Measurements from ENCODE around the gene MAIP1. TPM values are rescaled to one million over a fixed set of nuclear protein-coding genes. Genes with fewer than 3 reads are reported as not detected.

The MAIP1 gene
- total and polyA plus RNA-seq, 2 of the 4 experiments (the other 2 are of a cell fraction), result 14.2 to 16.8 TPM

DNA sequence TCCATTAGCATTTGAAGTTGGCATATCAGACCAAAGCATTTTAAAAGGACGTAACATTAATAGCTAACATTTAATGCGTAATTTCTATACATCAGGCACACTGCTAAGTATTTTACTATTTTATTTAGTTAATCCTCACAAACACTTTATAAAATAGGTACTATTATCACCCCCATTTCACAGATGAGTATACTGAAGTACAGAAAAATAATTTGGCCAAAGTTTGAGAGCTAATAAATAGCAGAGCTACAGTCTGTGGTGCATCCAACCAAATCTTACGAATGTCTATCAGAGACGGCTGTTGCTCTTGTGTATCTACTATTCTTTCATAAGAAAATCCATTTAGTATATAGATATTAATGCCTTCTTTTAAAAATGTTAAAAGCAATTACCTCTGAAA is 12.0 kb upstream of the MAIP1 start:
- Histone ChIP-seq H3K4me3 (ENCODE audit: insufficient read depth, low read depth, low read length) (no peak overlapping the region), H4K5ac (ENCODE audit: low read depth, low read length) (no peak overlapping the region), H4K20me1 (ENCODE audit: insufficient read depth, low read length) (0 out of 2 replicates have a peak, but pooled peaks cover 2% of the 10 kb centered on the region), H2BK5ac (ENCODE audit: low read depth, low read length, poor library complexity, severe bottlenecking) (no peak overlapping the region), H3K4me1 (ENCODE audit: control insufficient read depth, insufficient read depth, low read length) (peaks cover 4% of the 10 kb centered on the region; the same call in 1 of the 2 replicates), H3K27me3 (ENCODE audit: control insufficient read depth, insufficient read depth, low read length) (no peaks in the 10 kb centered on the region), H4K8ac (ENCODE audit: low read depth in 2 of 2, low read length in 2 of 2) (no peak overlapping the region), H3K9me3 (ENCODE audit: control insufficient read depth, insufficient read depth, low read length) (no peaks in the 10 kb centered on the region), H3K56ac (ENCODE audit: extremely low read depth, insufficient read depth, low read length) (no peak overlapping the region), H2AK9ac (replicated peaks; ENCODE audit: low read depth, low read length, poor library complexity) (no peak overlapping the region), H3K9ac (ENCODE audit: low read depth, low read length) (no peak overlapping the region), H3K14ac (replicated peaks; ENCODE audit: low read depth, low read length) (no peak overlapping the region), H3K79me1 (ENCODE audit: low read depth in 1 of 2, low read length in 2 of 2) (peaks cover 13 to 30% of the 10 kb centered on the region in 2 experiments), H2AFZ (replicated peaks; ENCODE audit: low read length, poor library complexity) (no peak overlapping the region), H3K9me1 (ENCODE audit: insufficient read depth, low read length) (peaks cover 4% of the 10 kb centered on the region; the same call in 1 of the 2 replicates), H3K4me2 (ENCODE audit: low read depth, low read length) (no peak overlapping the region), H3K27ac (ENCODE audit: insufficient read depth, low read length) (no peak overlapping the region), H3K18ac (ENCODE audit: low read depth, low read length) (no peak overlapping the region), H3K36me3 (ENCODE audit: control insufficient read depth, insufficient read depth, low read length) (peaks cover 13% of the 10 kb centered on the region), H3K23ac (ENCODE audit: low read depth, low read length) (no peak overlapping the region), H2BK120ac (ENCODE audit: low read depth, low read length) (no peak overlapping the region), H4K91ac (ENCODE audit: insufficient read depth, low read depth, low read length) (no peak overlapping the region), H2BK20ac (ENCODE audit: low read depth, low read length) (no peak overlapping the region), H2BK15ac (ENCODE audit: low read depth, low read length) (no peak overlapping the region), H3K4ac (ENCODE audit: low read depth, low read length) (no peak overlapping the region), H2AK5ac (ENCODE audit: low read depth, low read length) (no peak overlapping the region)
- TF ChIP-seq NFE2L2 (IDR thresholded peaks at IDR 0.05; ENCODE audit: low read depth, low read length) (no peak), MXI1 (IDR thresholded peaks at IDR 0.05; ENCODE audit: borderline replicate concordance, low read depth, low read length) (no peak), BHLHE40 (IDR thresholded peaks at IDR 0.05; ENCODE audit: low read depth, low read length) (no peak), RAD21 (IDR thresholded peaks at IDR 0.05; ENCODE audit: low read length) (no peak), FOS (IDR thresholded peaks at IDR 0.05; ENCODE audit: low read depth, low read length) (no peak), RCOR1 (IDR thresholded peaks at IDR 0.05; ENCODE audit: insufficient replicate concordance, low read length) (no peak), CEBPB (IDR thresholded peaks at IDR 0.05; ENCODE audit: low read depth, low read length) (no peak), RFX5 (IDR thresholded peaks at IDR 0.05; ENCODE audit: low read depth, low read length) (no peak), CHD1 (IDR thresholded peaks at IDR 0.05; ENCODE audit: low read depth, low read length) (no peak), POLR2A (IDR thresholded peaks at IDR 0.05; ENCODE audit: low read depth, low read length) (no peak), MAZ (IDR thresholded peaks at IDR 0.05; ENCODE audit: borderline replicate concordance, low read depth, low read length) (no peak)
- TF ChIP-seq, protein P1, sequence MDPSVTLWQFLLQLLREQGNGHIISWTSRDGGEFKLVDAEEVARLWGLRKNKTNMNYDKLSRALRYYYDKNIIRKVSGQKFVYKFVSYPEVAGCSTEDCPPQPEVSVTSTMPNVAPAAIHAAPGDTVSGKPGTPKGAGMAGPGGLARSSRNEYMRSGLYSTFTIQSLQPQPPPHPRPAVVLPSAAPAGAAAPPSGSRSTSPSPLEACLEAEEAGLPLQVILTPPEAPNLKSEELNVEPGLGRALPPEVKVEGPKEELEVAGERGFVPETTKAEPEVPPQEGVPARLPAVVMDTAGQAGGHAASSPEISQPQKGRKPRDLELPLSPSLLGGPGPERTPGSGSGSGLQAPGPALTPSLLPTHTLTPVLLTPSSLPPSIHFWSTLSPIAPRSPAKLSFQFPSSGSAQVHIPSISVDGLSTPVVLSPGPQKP (IDR thresholded peaks at IDR 0.05; ENCODE audit: borderline replicate concordance, low read depth, low read length), result no peak
- TF ChIP-seq, protein P2, sequence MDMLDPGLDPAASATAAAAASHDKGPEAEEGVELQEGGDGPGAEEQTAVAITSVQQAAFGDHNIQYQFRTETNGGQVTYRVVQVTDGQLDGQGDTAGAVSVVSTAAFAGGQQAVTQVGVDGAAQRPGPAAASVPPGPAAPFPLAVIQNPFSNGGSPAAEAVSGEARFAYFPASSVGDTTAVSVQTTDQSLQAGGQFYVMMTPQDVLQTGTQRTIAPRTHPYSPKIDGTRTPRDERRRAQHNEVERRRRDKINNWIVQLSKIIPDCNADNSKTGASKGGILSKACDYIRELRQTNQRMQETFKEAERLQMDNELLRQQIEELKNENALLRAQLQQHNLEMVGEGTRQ (IDR thresholded peaks at IDR 0.05; ENCODE audit: low read depth, low read length), result no peak
- TF ChIP-seq, protein P3, sequence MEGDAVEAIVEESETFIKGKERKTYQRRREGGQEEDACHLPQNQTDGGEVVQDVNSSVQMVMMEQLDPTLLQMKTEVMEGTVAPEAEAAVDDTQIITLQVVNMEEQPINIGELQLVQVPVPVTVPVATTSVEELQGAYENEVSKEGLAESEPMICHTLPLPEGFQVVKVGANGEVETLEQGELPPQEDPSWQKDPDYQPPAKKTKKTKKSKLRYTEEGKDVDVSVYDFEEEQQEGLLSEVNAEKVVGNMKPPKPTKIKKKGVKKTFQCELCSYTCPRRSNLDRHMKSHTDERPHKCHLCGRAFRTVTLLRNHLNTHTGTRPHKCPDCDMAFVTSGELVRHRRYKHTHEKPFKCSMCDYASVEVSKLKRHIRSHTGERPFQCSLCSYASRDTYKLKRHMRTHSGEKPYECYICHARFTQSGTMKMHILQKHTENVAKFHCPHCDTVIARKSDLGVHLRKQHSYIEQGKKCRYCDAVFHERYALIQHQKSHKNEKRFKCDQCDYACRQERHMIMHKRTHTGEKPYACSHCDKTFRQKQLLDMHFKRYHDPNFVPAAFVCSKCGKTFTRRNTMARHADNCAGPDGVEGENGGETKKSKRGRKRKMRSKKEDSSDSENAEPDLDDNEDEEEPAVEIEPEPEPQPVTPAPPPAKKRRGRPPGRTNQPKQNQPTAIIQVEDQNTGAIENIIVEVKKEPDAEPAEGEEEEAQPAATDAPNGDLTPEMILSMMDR (conservative IDR thresholded peaks at IDR 0.05; ENCODE audit: low read depth, low read length), result no peak
- intact Hi-C loops (cut with micrococcal nuclease) (loop anchor here (5.0 kb wide), 1 partner anchor 81 kb away; no protein-coding TSS in a partner anchor), dilution Hi-C loops (cut with HindIII; ENCODE audit: low sequenced_read_pairs, unreplicated experiment) (no loop called here), in situ Hi-C loops (cut with MboI; ENCODE audit: low sequenced_read_pairs) (no loop called here)
- ChIA-PET CTCF (no interaction called here), POLR2A (ENCODE audit: unreplicated experiment) (no interaction called here)
- WGBS, 2 experiments (ENCODE audit: extremely low coverage in 2 of 2, insufficient read length in 1 of 2), result no CpG with 5 or more reads among the region's 4 CpGs
- ATAC-seq (ENCODE audit: low read depth) (no peak), DNase-seq (no peak)
- BruUV-seq (replicated peaks), result no TSS peak
